GM18870 (cell line): Measurements from ENCODE around the gene PDE6A.
"Not testable (repeated sequence)": the region's sequence is repeated elsewhere in the genome, so short reads cannot be mapped to it uniquely, and the experiment has no call there.

Source experiments
- ATAC-seq: cut with Tn5 transposase; IDR thresholded peaks from one replicate; pipeline ENCODE4 v1.9.1; 2021; ENCODE audit warnings: moderate library complexity; ENCODE audit not compliant: unreplicated experiment

PDE6A gene

GRCh38 chr5:149953436-149954121, 9.0 kb upstream of the PDE6A start:
- ATAC-seq: no peak

DNA sequence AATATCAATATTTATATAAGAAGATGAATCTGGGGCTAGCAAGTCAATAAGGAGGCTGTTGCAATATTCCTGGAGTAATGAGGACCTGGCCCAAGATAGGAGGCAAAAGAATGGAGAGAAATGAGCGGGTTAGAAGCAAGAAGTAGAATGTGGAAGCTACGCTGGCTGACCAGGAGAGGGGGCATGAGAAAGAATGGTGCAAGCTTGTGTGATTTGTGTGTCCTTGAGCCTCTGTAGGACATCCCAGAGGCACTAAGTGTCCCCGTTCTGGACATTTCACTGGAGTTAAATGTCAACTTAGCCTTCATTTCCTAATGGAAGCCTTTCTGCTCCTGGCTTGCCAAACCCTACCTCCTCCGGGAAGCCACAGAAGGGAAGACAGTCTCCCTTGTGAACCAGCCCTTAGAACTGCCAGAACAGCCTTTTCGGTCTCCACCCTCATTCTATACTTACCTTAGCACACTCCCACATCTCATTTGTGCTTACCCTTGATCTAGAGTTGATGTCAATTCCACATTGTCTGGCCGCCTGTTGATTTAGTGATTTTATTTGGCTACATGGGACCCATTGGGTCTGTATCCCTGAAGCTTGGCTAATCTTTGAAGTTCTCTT, 6.7 kb upstream of the PDE6A start:
- no peak for ATAC-seq

DNA sequence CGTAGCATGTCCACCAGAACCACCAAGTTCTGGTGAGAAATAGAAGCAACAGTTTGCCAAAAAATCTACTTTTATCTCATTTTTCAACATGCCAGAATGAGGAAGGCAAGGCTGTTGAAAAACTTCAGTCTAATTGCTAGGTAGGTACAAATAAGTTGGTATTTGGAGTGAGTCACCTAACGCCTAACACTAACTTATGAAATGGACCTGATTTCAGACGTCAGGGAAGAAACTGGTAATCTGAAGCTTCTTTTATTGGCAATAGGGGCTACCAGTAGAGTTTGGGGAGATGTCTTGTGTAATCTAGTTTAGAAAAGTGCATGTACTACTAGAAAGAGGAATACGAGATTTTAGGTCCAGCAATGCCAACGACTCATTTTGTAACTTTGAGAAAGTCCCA, 4.4 kb upstream of the PDE6A start:
- ATAC-seq: no peak

- ATAC-seq: no peak
These were observed 1.5 kb upstream of the PDE6A start for GRCh38 chr5:149946118-149946517.

DNA sequence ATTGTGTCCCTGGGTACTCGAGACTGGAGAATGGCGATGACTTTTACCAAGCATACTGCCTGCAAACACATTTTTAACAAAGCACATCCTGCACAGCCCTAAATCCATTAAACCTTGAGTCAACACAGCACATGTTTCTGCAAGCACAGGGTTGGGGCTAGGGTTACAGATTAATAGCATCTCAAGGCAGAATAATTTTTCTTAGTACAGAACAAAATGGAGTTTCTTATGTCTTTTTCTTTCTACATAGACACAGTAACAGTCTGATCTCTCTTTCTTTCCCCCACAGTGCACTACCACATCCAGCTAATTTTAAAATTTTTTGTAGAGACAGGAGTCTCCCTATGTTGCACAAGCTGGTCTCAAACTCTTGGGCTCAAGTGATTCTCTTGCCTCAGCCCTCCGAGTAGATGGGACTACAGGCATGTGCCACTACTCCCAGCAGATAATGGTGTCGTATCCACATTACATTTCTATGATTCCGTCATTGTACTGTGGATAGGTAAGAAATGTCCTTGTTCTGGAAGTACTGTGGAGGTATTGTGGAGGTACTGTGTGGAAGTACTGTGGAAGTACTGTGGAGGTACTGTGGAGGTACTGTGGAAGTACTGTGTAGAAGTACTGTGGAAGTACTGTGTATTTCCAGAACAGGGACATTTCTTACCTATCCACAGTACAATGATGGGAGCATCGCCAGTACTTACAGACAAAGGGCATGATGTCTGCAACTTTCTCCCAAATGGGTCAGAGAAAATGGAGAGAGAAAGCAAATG, 1.2 kb downstream of the PDE6A start:
- ATAC-seq: not testable (repeated sequence)

- not testable (repeated sequence) for ATAC-seq
These were observed 1.8 kb downstream of the PDE6A start for GRCh38 chr5:149942741-149943169.

DNA sequence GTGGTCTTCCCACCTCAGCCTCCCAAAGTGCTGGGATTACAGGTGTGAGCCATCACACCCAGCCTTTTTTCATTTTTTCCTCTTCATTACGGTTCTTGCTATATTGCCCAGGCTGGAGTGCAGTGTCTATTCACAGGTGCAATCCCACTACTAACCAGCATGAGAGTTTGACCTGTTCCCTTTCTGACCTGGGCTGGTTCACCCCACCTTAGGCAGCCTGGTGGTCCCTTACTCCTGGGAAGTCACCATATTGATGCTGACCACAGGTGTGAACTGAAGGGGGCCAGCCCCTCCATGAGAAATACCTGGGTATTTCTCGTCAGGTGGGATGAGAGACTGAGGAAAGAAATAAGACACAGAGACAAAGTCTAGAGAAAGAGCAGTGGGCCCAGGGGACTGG, 2.4 kb downstream of the PDE6A start:
- no peak for ATAC-seq

DNA sequence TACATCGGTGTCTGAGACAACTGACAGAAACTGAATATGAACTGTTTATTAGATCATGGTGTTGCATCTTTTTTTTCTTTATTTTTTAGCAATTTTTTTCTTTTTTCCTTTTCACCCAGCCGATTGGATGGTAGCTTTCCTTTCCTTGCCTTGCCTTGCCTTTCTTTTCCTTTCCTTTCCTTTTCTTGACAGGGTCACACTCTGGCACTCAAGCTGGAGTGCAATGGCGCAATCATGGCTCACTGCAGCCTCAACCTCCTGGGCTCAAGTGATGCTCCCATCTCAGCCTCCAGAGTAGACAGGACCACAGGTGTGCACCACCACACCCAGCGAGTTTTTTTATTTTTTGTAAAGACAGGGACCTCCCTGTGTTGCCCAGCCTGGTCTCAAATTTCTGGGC, 2.8 kb downstream of the PDE6A start:
- ATAC-seq: no peak

- no peak for ATAC-seq
These were observed 3.5 kb downstream of the PDE6A start for GRCh38 chr5:149940941-149941644.

- ATAC-seq: peak; percentile 76
These were observed 4.5 kb downstream of the PDE6A start for GRCh38 chr5:149940077-149940574.

- no peak for ATAC-seq
These were observed 5.0 kb downstream of the PDE6A start for GRCh38 chr5:149939546-149939945.

GRCh38 chr5:149938791-149939358, 5.7 kb downstream of the PDE6A start:
- ATAC-seq: no peak

DNA sequence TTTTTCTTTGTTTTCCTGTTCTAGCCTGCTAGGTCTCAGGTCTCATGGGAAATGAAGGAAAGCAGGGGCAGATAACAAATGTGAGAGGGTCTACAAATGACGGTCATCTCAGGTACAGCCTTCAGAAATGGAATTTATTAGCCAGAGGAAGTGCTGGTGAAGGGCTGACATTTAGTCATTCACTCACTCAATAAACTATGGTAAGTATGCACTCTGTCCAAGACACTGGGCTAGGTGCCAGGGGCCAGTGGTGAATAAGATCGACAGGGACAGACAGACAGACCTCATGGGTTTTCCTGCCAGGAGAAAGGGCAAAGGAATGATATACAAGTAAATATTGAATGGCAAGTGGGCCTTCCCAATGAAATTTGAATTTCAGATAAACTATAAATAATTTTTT, 6.3 kb downstream of the PDE6A start:
- no peak for ATAC-seq

DNA sequence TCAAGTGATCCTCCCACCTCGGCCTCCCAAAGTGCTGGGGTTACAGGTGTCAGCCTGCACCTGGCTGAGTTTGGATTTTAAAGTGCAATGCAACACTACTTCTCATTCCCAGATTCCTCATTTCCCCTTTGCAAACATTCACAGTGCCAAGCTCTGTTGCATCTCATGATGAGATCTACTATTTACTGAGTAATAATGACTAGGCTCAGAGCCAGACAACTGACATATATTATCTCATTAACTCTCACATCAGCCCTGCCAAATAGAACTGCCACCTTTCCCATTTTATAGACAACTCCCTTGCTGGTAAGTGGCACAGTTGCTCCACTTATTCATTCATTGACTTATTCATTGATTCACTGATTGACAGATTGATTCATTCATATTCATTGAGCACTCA, 7.0 kb downstream of the PDE6A start:
- no peak for ATAC-seq

DNA sequence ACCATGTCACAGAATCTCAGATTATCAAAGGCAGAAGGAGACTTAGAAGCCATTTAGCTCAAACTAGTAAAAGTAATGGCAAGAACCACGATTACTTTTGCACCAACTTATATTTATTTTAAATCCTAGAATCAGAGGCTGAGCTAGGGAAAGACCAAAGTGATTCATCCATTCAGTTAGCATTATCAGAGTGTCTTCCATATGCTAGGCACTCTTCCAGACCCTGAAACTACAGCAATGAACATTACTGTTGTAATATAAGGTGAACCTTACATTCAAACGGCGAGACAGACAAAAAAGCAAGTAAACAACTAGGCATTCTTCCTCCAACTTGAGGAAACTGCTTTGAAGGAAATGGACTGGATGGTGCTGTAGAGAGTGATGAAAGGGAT, 7.9 kb downstream of the PDE6A start:
- no peak for ATAC-seq

DNA sequence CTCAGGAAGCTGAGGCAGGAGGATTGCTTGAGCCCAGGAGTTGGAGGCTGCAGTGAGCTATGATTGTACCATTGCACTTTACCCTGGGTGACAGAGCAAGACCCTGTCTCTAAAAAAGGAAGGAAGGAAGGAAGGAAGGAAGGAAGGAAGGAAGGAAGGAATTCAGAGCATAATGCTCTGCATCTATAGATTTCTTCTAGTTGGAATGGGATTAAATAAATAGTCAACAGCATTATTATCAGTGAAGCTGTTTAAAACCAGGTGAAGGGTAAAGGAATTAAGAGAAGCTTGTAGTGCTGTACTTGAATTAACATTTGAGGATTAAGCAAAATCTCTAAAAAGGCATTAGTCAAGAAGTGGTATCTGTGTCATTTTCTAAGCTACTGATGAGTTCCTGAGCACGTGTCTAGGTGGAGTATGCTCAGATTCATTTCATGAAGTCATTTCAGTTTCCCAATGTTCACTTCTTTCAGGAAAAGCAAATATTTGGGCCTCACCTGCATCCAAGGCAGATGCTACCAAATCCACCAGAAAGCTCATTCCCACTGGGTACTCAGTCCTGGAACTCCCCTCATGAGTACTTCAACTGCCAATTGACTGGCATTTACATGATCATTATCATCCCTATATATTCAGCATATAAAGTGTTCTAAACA, 8.4 kb downstream of the PDE6A start:
- ATAC-seq: no peak

DNA sequence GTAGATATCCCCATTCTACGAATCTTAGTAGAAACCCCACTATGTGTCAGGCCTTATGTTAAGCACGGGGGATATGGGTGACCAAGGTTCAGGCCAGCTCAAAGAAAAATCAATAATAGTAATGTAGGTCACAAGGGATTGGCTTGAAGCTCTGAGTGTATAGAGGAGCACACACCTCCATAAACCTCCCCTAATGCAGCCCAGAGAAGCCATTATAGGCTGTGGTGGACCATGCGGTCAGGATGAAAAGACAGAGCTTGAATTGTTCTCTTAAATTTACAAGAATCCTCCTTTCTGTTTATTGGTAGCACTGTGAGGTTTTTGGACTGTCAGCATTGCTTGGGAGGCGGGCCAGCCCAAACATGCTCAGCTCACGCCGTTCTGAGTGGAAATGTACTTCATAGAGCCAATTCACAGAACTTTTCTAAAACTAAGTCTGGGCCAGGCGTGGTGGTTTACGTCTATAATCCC, 9.1 kb downstream of the PDE6A start:
- no peak for ATAC-seq

DNA sequence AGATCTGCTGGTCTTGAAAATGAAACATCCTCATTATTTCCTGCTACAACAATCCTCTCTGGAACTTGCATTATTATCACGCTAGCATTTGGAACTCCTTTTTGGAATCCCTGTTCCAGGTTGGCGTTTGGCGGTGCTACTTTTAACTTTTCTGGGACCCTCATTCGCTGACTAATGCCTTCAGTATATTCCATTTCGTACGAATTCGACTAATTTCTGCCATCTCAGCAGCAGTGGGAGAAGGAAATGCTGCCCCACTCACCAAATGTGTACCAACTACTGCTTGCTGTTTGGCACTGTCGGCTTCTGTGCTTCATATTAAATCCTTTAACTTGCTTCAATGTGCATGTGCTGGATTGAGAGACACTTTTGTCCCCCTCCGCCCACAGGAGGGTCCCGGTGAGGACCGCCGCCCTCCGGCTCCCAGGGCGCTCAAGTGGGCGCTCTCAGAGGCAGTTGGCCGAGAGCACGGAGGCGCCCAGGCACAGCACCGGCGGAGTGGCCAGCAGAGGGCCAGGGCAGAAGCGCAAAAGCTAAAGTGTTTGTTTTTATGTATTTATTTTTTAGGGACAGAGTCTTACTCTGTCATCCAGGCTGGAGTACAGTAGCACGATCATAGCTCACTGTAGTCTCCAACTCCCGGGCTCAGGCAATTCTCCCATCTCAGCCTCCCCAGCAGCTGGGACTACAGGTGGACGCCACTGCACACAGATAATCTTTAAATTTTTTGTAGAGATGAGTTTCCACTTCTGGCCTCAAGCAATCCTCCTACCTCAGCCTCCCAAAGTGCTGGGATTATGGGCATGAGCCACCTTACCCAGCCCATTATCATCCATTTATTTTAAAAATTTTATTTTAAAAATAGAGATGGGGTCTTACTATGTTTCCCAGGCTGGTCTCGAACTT, 11.9 kb downstream of the PDE6A start:
- ATAC-seq: no peak

DNA sequence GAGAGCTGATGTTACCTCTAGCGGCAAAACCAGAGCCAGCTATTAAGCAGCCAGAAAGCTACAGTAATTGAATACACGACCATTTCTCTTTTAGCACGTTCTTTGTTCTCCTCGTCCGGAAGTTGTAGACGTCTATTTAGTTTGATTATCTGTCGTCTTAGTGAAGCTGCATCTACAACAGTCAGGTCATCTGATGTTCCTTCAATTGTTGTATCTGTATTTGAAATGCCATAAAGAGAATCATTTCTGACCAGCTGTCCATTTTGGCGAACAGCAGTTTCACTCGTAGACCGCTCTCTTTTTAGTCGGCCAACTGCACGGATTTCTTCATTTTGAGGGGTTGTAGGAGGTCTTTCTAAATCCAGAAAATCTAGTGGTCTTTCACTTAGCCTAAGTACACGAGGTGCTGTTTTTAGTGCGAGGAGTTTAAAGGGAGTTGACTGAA, 12.6 kb downstream of the PDE6A start:
- no peak for ATAC-seq
